Neural progenitor cell (in vitro differentiated cells): ENCODE measurements around the gene ASCC2. TPM values are rescaled to one million over a fixed set of nuclear protein-coding genes. Genes with fewer than 3 reads are reported as not detected.
A peak's percentile ranks its signal among the peaks of the same experiment; 100 is the strongest.
"Not testable (repeated sequence)": the region's sequence is repeated elsewhere in the genome, so short reads cannot be mapped to it uniquely, and the experiment has no call there.

ENCODE experiments used
- DNase-seq: peaks from one replicate; pipeline ENCODE4 v3.0.0-alpha.2; 2016; ENCODE audit warnings: low spot score
- H2AFZ ChIP-seq: fragments of 200-600 bp; sonication (generic); replicated peaks from 2 replicates; pipeline ENCODE4 v1.6.1; 2016; ENCODE audit warnings: antibody characterized with exemption
- H3F3A ChIP-seq: fragments of 200-600 bp; sonication (generic); 2 replicates; pipeline ENCODE4 v1.6.1; 2016; ENCODE audit warnings: antibody characterized with exemption, low read depth
- H3K27ac ChIP-seq: fragments of 200-600 bp; sonication (generic); 2 replicates; pipeline ENCODE4 v1.5.1; 2016; ENCODE audit warnings: mild to moderate bottlenecking
- H3K27me3 ChIP-seq: fragments of 200-600 bp; sonication (generic); 2 replicates; pipeline ENCODE4 v1.6.1; 2016; ENCODE audit warnings: mild to moderate bottlenecking, moderate library complexity
- H3K36me3 ChIP-seq: fragments of 200-600 bp; sonication (generic); 2 replicates; pipeline ENCODE4 v1.5.1; 2016
- H3K4me1 ChIP-seq: fragments of 200-600 bp; sonication (generic); 2 replicates; pipeline ENCODE4 v1.6.1; 2016; ENCODE audit warnings: mixed run types
- H3K4me2 ChIP-seq: fragments of 200-600 bp; sonication (generic); 2 replicates; pipeline ENCODE4 v1.6.1; 2016
- H3K4me3 ChIP-seq: fragments of 200-600 bp; sonication (generic); 2 replicates; pipeline ENCODE4 v1.5.1; 2016
- H3K79me2 ChIP-seq: fragments of 200-600 bp; sonication (generic); 2 replicates; pipeline ENCODE4 v1.6.1; 2016; ENCODE audit warnings: low read depth
- H3K9ac ChIP-seq: fragments of 200-600 bp; sonication (generic); 2 replicates; pipeline ENCODE4 v1.6.1; 2016
- H3K9me3 ChIP-seq: fragments of 200-600 bp; sonication (generic); 2 replicates; pipeline ENCODE4 v1.5.1; 2016; ENCODE audit warnings: low read depth
- H4K20me1 ChIP-seq: fragments of 200-600 bp; sonication (generic); 2 replicates; pipeline ENCODE4 v1.6.1; 2016; ENCODE audit warnings: low read depth
- H3K27ac Mint-ChIP-seq: 3 replicates; pipeline ENCODE4 v1.8.0; 2021; ENCODE audit warnings: mixed read lengths
- H3K27me3 Mint-ChIP-seq: 2 replicates; pipeline ENCODE4 v1.8.0; 2022; ENCODE audit warnings: low read depth, mild to moderate bottlenecking, inconsistent platforms, moderate library complexity, mixed read lengths; ENCODE audit not compliant: insufficient read depth
- H3K36me3 Mint-ChIP-seq: 3 replicates; pipeline ENCODE4 v1.8.0; 2021; ENCODE audit warnings: mixed read lengths
- H3K4me1 Mint-ChIP-seq: 3 replicates; pipeline ENCODE4 v1.8.0; 2021; ENCODE audit warnings: mixed read lengths
- H3K4me3 Mint-ChIP-seq: 3 replicates; pipeline ENCODE4 v1.8.0; 2021; ENCODE audit warnings: mild to moderate bottlenecking, moderate library complexity, mixed read lengths
- H3K9me3 Mint-ChIP-seq: 3 replicates; pipeline ENCODE4 v1.8.0; 2020; ENCODE audit warnings: mixed read lengths
- CTCF ChIP-seq: fragments of 200-600 bp; sonication (generic); IDR thresholded peaks from 2 replicates; pipeline ENCODE4 v1.5.1; 2017; ENCODE audit warnings: antibody characterized with exemption, mild to moderate bottlenecking
- EZH2 ChIP-seq: fragments of 200-600 bp; sonication (generic); IDR thresholded peaks from 2 replicates; pipeline ENCODE4 v1.6.1; 2017; ENCODE audit warnings: antibody characterized with exemption, mild to moderate bottlenecking, moderate library complexity
- EZH2phosphoT487 ChIP-seq: fragments of 200-600 bp; sonication (generic); IDR thresholded peaks from 2 replicates; pipeline ENCODE4 v1.6.1; 2017; ENCODE audit warnings: antibody characterized with exemption
- total RNA-seq: library from RNA; depleted of rRNA; stranded (reverse); fragments of >200 nt; gene quantifications from 2 replicates; pipeline ENCODE4 v1.2.3, GENCODE V29; 2015; ENCODE audit warnings: low replicate concordance

The ASCC2 gene
- total RNA-seq, 1 donor from 2014 or later = 16.1 TPM

GRCh38 chr22:29830585-29830984 lies 7.5 kb downstream of the ASCC2 start:
- TF ChIP-seq EZH2 (no peak), EZH2phosphoT487 (no peak), CTCF (no peak)
- Histone ChIP-seq H3F3A (no peaks in the 10 kb centered on the region), H3K79me2 (no peaks in the 10 kb centered on the region), H3K27ac (no peak overlapping the region), H4K20me1 (no peaks in the 10 kb centered on the region), H2AFZ (no peak overlapping the region), H3K4me3 (no peak overlapping the region), H3K27me3 (no peaks in the 10 kb centered on the region), H3K4me1 (no peaks in the 10 kb centered on the region), H3K9ac (no peak overlapping the region), H3K9me3 (no peaks in the 10 kb centered on the region), H3K36me3 (no peaks in the 10 kb centered on the region), H3K4me2 (no peak overlapping the region)
- no peak for DNase-seq
- Mint-ChIP-seq H3K36me3 (peaks cover 4% of the 10 kb centered on the region), H3K9me3 (no peaks in the 10 kb centered on the region), H3K27ac (no peak overlapping the region), H3K4me3 (no peak overlapping the region), H3K4me1 (peaks cover 3% of the 10 kb centered on the region), H3K27me3 (no peaks in the 10 kb centered on the region)

- not testable (repeated sequence) for H3K4me1 ChIP-seq, H3K9me3 ChIP-seq, H3K27me3 ChIP-seq, H3K4me2 ChIP-seq, H3K9me3 Mint-ChIP-seq, H3K4me1 Mint-ChIP-seq, H3F3A ChIP-seq, H2AFZ ChIP-seq, H3K4me3 ChIP-seq, H3K27me3 Mint-ChIP-seq, H3K4me3 Mint-ChIP-seq, H4K20me1 ChIP-seq, H3K27ac ChIP-seq, H3K79me2 ChIP-seq, H3K36me3 ChIP-seq, DNase-seq, H3K9ac ChIP-seq
- Mint-ChIP-seq H3K36me3 (peaks cover 12% of the 10 kb centered on the region), H3K27ac (peak overlapping the region; percentile 31)
Observed at GRCh38 chr22:29827726-29828125, 10.3 kb downstream of the ASCC2 start.

GRCh38 chr22:29827091-29827490 lies 11.0 kb downstream of the ASCC2 start:
- Histone ChIP-seq H4K20me1 (no peaks in the 10 kb centered on the region), H3F3A (no peaks in the 10 kb centered on the region), H3K4me3 (no peak overlapping the region), H3K36me3 (no peaks in the 10 kb centered on the region), H2AFZ (no peak overlapping the region), H3K27me3 (no peaks in the 10 kb centered on the region), H3K4me2 (no peak overlapping the region), H3K79me2 (no peaks in the 10 kb centered on the region), H3K27ac (no peak overlapping the region), H3K9ac (no peak overlapping the region), H3K4me1 (no peaks in the 10 kb centered on the region), H3K9me3 (no peaks in the 10 kb centered on the region)
- no peaks in the 10 kb centered on the region for H3K27me3 Mint-ChIP-seq
- no peak for DNase-seq
- H3K27ac Mint-ChIP-seq = peak overlapping the region; percentile 29
- H3K4me1 Mint-ChIP-seq = peaks cover 3% of the 10 kb centered on the region
- no peak overlapping the region for H3K4me3 Mint-ChIP-seq
- no peak for TF ChIP-seq CTCF
- TF ChIP-seq EZH2phosphoT487 = no peak
- TF ChIP-seq EZH2 = no peak
- H3K9me3 Mint-ChIP-seq = no peaks in the 10 kb centered on the region
- H3K36me3 Mint-ChIP-seq = peaks cover 12% of the 10 kb centered on the region

GRCh38 chr22:29825578-29825977 lies 12.5 kb downstream of the ASCC2 start:
- Histone ChIP-seq H3F3A (no peaks in the 10 kb centered on the region), H3K4me1 (no peaks in the 10 kb centered on the region), H3K4me3 (no peak overlapping the region), H3K27ac (no peak overlapping the region), H3K27me3 (no peaks in the 10 kb centered on the region), H3K36me3 (no peaks in the 10 kb centered on the region), H3K9ac (no peak overlapping the region), H3K9me3 (no peaks in the 10 kb centered on the region), H2AFZ (no peak overlapping the region), H4K20me1 (no peaks in the 10 kb centered on the region), H3K79me2 (no peaks in the 10 kb centered on the region), H3K4me2 (no peak overlapping the region)
- no peaks in the 10 kb centered on the region for H3K27me3 Mint-ChIP-seq
- peaks cover 11% of the 10 kb centered on the region for H3K36me3 Mint-ChIP-seq
- no peak overlapping the region for H3K4me3 Mint-ChIP-seq
- H3K9me3 Mint-ChIP-seq = no peaks in the 10 kb centered on the region
- no peak for DNase-seq
- peaks cover 3% of the 10 kb centered on the region for H3K4me1 Mint-ChIP-seq
- no peak overlapping the region for H3K27ac Mint-ChIP-seq
- TF ChIP-seq EZH2phosphoT487 (no peak), EZH2 (no peak), CTCF (no peak)
